ENCODE results near the gene PLCB2.

The PLCB2 gene

GRCh38 chr15:40283615-40284300 is 24.0 kb downstream of the PLCB2 start:
- no peak for DNase-seq

GRCh38 chr15:40282869-40283614 is 24.7 kb downstream of the PLCB2 start, which contains the start of gene ANKRD63:
Gene ANKRD63, minus strand, starts transcription at chr15:40283064. Its CDS starts 478 bp downstream, at chr15:40282586.
- DNase-seq = no peak

- peak; percentile 49 to 60 for DNase-seq
Measured at GRCh38 chr15:40282147-40282868, 25.4 kb downstream of the PLCB2 start.

- DNase-seq = no peak
Measured at GRCh38 chr15:40281801-40282146, 26.0 kb downstream of the PLCB2 start.

GRCh38 chr15:40281057-40281800 is 26.5 kb downstream of the PLCB2 start:
- DNase-seq = no peak

- DNase-seq = no peak
Measured at GRCh38 chr15:40280260-40281056, 27.3 kb downstream of the PLCB2 start.

- DNase-seq = peak; percentile 79 to 81
Measured at GRCh38 chr15:40279437-40280141, 28.1 kb downstream of the PLCB2 start.

GRCh38 chr15:40278026-40278425 is 29.7 kb downstream of the PLCB2 start:
- DNase-seq = no peak

- no peak for DNase-seq
Measured at GRCh38 chr15:40277471-40277870, 30.3 kb downstream of the PLCB2 start.

- DNase-seq = no peak
Measured at GRCh38 chr15:40276927-40277326, 30.8 kb downstream of the PLCB2 start.

- DNase-seq = no peak
Measured at GRCh38 chr15:40275954-40276353, 31.8 kb downstream of the PLCB2 start.

GRCh38 chr15:40275523-40275922 is 32.2 kb downstream of the PLCB2 start:
- no peak for DNase-seq

GRCh38 chr15:40274350-40275274 is 33.1 kb downstream of the PLCB2 start:
- DNase-seq = peak; percentile 89 to 92

- DNase-seq = no peak
Measured at GRCh38 chr15:40273428-40273827, 34.3 kb downstream of the PLCB2 start.

- no peak for DNase-seq
Measured at GRCh38 chr15:40272485-40273056, 35.2 kb downstream of the PLCB2 start.

GRCh38 chr15:40271685-40272484 is 35.9 kb downstream of the PLCB2 start:
- no peak for DNase-seq

GRCh38 chr15:40270246-40270995 is 37.3 kb downstream of the PLCB2 start:
- no peak for DNase-seq

GRCh38 chr15:40269604-40270003 is 38.1 kb downstream of the PLCB2 start:
- no peak for DNase-seq

Data from activated CD4-positive, alpha-beta T cell treated with anti-CD3 and anti-CD28 coated beads, Interleukin-2, amount 50 U/mL, for 48 hours (primary cell).